ENCODE results near the gene MAGI2.

The MAGI2 gene

GRCh38 chr7:79414910-79415309, 38.6 kb downstream of the MAGI2 start:
- Histone ChIP-seq H3K9me2 (replicated peaks; ENCODE audit: insufficient read depth, low read length) (0 out of 2 replicates have a peak, but pooled peaks cover 4% of the 10 kb centered on the region), H3K9ac (ENCODE audit: low read length) (no peak overlapping the region), H3K27me3 (ENCODE audit: low read length) (no peaks in the 10 kb centered on the region), H3K27ac (ENCODE audit: low read depth, low read length) (no peak overlapping the region), H3K4me2 (ENCODE audit: low read depth, low read length, poor library complexity, severe bottlenecking) (no peak overlapping the region), H3K9me3 (ENCODE audit: insufficient read depth, low read length) (no peaks in the 10 kb centered on the region), H3K79me2 (ENCODE audit: insufficient read depth, low read length) (no peaks in the 10 kb centered on the region), H3K4me3 (ENCODE audit: insufficient read depth, low read length, poor library complexity, severe bottlenecking) (no peak overlapping the region), H2AFZ (ENCODE audit: low read depth, low read length, severe bottlenecking) (no peak overlapping the region), H3F3A (ENCODE audit: insufficient read depth) (no peaks in the 10 kb centered on the region), H3K36me3 (ENCODE audit: low read length) (no peaks in the 10 kb centered on the region), H4K20me1 (ENCODE audit: low read depth, low read length) (no peaks in the 10 kb centered on the region)
- TF ChIP-seq, protein P1, sequence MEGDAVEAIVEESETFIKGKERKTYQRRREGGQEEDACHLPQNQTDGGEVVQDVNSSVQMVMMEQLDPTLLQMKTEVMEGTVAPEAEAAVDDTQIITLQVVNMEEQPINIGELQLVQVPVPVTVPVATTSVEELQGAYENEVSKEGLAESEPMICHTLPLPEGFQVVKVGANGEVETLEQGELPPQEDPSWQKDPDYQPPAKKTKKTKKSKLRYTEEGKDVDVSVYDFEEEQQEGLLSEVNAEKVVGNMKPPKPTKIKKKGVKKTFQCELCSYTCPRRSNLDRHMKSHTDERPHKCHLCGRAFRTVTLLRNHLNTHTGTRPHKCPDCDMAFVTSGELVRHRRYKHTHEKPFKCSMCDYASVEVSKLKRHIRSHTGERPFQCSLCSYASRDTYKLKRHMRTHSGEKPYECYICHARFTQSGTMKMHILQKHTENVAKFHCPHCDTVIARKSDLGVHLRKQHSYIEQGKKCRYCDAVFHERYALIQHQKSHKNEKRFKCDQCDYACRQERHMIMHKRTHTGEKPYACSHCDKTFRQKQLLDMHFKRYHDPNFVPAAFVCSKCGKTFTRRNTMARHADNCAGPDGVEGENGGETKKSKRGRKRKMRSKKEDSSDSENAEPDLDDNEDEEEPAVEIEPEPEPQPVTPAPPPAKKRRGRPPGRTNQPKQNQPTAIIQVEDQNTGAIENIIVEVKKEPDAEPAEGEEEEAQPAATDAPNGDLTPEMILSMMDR (IDR thresholded peaks at IDR 0.05; ENCODE audit: insufficient read depth, low read length, poor library complexity, severe bottlenecking) = no peak
- TF ChIP-seq EZH2phosphoT487 (conservative IDR thresholded peaks at IDR 0.05; ENCODE audit: low read length) = no peak

DNA sequence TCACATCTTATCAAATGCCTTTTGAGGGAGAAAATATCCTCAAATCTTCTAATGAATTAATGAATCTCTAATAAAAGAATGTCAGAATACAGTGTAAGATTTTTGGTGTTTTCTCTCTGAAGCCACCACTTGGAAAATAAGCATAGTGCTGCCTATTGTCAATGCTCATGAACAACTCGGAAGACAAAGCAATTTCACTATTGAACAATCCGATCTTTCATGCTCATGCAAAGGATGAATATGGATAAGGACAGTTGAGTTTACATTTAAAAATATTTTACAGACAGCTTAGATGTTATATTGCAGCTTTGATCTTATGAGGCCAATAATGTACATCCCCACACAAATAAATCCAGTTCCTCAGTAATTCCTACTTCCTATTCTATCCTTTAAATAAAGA, 40.6 kb downstream of the MAGI2 start:
- Histone ChIP-seq H3K9ac (ENCODE audit: low read length) (no peak overlapping the region), H3K36me3 (ENCODE audit: low read length) (no peaks in the 10 kb centered on the region), H3K79me2 (ENCODE audit: insufficient read depth, low read length) (no peaks in the 10 kb centered on the region), H3K4me2 (ENCODE audit: low read depth, low read length, poor library complexity, severe bottlenecking) (no peak overlapping the region), H3F3A (ENCODE audit: insufficient read depth) (no peaks in the 10 kb centered on the region), H3K4me3 (ENCODE audit: insufficient read depth, low read length, poor library complexity, severe bottlenecking) (no peak overlapping the region), H4K20me1 (ENCODE audit: low read depth, low read length) (no peaks in the 10 kb centered on the region), H3K27me3 (ENCODE audit: low read length) (no peaks in the 10 kb centered on the region), H3K9me3 (ENCODE audit: insufficient read depth, low read length) (no peaks in the 10 kb centered on the region), H3K27ac (ENCODE audit: low read depth, low read length) (no peak overlapping the region), H2AFZ (ENCODE audit: low read depth, low read length, severe bottlenecking) (no peak overlapping the region), H3K9me2 (replicated peaks; ENCODE audit: insufficient read depth, low read length) (0 out of 2 replicates have a peak, but pooled peaks cover 4% of the 10 kb centered on the region)
- TF ChIP-seq, protein P1 (IDR thresholded peaks at IDR 0.05; ENCODE audit: insufficient read depth, low read length, poor library complexity, severe bottlenecking) = no peak

GRCh38 chr7:79412438-79412837, 41.0 kb downstream of the MAGI2 start:
- Histone ChIP-seq H4K20me1 (ENCODE audit: low read depth, low read length) (no peaks in the 10 kb centered on the region), H3K79me2 (ENCODE audit: insufficient read depth, low read length) (no peaks in the 10 kb centered on the region), H3K27me3 (ENCODE audit: low read length) (no peaks in the 10 kb centered on the region), H3K9me3 (ENCODE audit: insufficient read depth, low read length) (no peaks in the 10 kb centered on the region), H3K36me3 (ENCODE audit: low read length) (no peaks in the 10 kb centered on the region), H3K27ac (ENCODE audit: low read depth, low read length) (no peak overlapping the region), H3K9me2 (replicated peaks; ENCODE audit: insufficient read depth, low read length) (0 out of 2 replicates have a peak, but pooled peaks cover 4% of the 10 kb centered on the region), H3K9ac (ENCODE audit: low read length) (no peak overlapping the region), H3K4me3 (ENCODE audit: insufficient read depth, low read length, poor library complexity, severe bottlenecking) (no peak overlapping the region), H3F3A (ENCODE audit: insufficient read depth) (no peaks in the 10 kb centered on the region), H2AFZ (ENCODE audit: low read depth, low read length, severe bottlenecking) (no peak overlapping the region), H3K4me2 (ENCODE audit: low read depth, low read length, poor library complexity, severe bottlenecking) (no peak overlapping the region)
- no peak for TF ChIP-seq EZH2phosphoT487 (conservative IDR thresholded peaks at IDR 0.05; ENCODE audit: low read length)
- TF ChIP-seq, protein P1 (IDR thresholded peaks at IDR 0.05; ENCODE audit: insufficient read depth, low read length, poor library complexity, severe bottlenecking) = no peak
